Measurements from ENCODE around the gene ADI1.

ADI1 gene

GRCh38 chr2:3529316-3530025 lies 10.1 kb upstream of the ADI1 start:
- FAIRE-seq (no peak), DNase-seq (ENCODE audit: insufficient read length, low spot score) (no peak)
- TF ChIP-seq CTCF (IDR thresholded peaks at IDR 0.05; ENCODE audit: insufficient read depth, missing control alignments): no peak

- no peak for TF ChIP-seq CTCF (IDR thresholded peaks at IDR 0.05; ENCODE audit: insufficient read depth, missing control alignments)
- DNase-seq (ENCODE audit: insufficient read length, low spot score) (no peak), FAIRE-seq (no peak)
Measured at GRCh38 chr2:3527886-3528785, 8.8 kb upstream of the ADI1 start.

- DNase-seq (ENCODE audit: insufficient read length, low spot score): no peak
- TF ChIP-seq CTCF (IDR thresholded peaks at IDR 0.05; ENCODE audit: insufficient read depth, missing control alignments): no peak
- FAIRE-seq: no peak
Measured at GRCh38 chr2:3526871-3527270, 7.5 kb upstream of the ADI1 start.

- DNase-seq (ENCODE audit: insufficient read length, low spot score) (no peak), FAIRE-seq (no peak)
- TF ChIP-seq CTCF (IDR thresholded peaks at IDR 0.05; ENCODE audit: insufficient read depth, missing control alignments): no peak
Measured at GRCh38 chr2:3523551-3524041, 4.3 kb upstream of the ADI1 start.

- no peak for TF ChIP-seq CTCF (IDR thresholded peaks at IDR 0.05; ENCODE audit: insufficient read depth, missing control alignments)
- FAIRE-seq: no peak
- no peak for DNase-seq (ENCODE audit: insufficient read length, low spot score)
Measured at GRCh38 chr2:3522961-3523421, 3.7 kb upstream of the ADI1 start.

- FAIRE-seq: no peak
- TF ChIP-seq CTCF (IDR thresholded peaks at IDR 0.05; ENCODE audit: insufficient read depth, missing control alignments): no peak
- DNase-seq (ENCODE audit: insufficient read length, low spot score): no peak
Measured at GRCh38 chr2:3520591-3520990, 1.3 kb upstream of the ADI1 start.
